ENCODE results near the gene MPV17L. TPM values are rescaled to one million over a fixed set of nuclear protein-coding genes. Genes with fewer than 3 reads are reported as not detected.
"Not testable (repeated sequence)": the region's sequence is repeated elsewhere in the genome, so short reads cannot be mapped to it uniquely, and the experiment has no call there.

MPV17L gene
- total RNA-seq, 3 donors from 2014 or later (not counting 1 experiment from before 2014, with no cell fraction given) = 0.07 to 0.12 TPM; not detected in 1

DNA sequence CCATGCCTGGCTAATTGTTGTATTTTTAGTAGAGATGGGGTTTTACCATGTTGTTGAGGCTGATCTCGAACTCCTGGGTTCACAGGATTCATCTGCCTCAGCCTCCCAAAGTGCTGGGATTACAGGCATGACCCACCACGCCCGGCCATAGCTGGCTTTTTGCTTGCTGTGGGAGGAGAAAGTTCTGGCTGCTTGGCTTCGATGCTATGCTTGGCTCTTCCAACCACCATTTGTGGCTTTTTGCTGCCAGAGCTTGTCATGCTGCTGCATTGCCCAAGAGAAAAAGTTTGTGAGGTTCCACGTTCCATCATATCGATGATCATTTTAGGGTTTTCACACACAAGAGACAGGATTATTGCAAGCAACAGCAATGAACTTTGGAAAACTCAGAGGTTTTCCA, 55.1 kb downstream of the MPV17L start:
- no peaks in the 10 kb centered on the region for H3K36me3 ChIP-seq (ENCODE audit: control insufficient read depth, insufficient read depth, low read length)
- H3K4me1 ChIP-seq (ENCODE audit: control insufficient read depth, insufficient read depth, low read length) = no peaks in the 10 kb centered on the region
- WGBS (ENCODE audit: insufficient coverage) = 92% methylated on average over 6 of the region's 6 CpGs
- H3K9me3 Mint-ChIP-seq = no peaks in the 10 kb centered on the region
- no peaks in the 10 kb centered on the region for H3K36me3 Mint-ChIP-seq
- ATAC-seq (no peak), DNase-seq (no peak)
- no peak overlapping the region for H3K27ac Mint-ChIP-seq
- TF ChIP-seq, protein P1, sequence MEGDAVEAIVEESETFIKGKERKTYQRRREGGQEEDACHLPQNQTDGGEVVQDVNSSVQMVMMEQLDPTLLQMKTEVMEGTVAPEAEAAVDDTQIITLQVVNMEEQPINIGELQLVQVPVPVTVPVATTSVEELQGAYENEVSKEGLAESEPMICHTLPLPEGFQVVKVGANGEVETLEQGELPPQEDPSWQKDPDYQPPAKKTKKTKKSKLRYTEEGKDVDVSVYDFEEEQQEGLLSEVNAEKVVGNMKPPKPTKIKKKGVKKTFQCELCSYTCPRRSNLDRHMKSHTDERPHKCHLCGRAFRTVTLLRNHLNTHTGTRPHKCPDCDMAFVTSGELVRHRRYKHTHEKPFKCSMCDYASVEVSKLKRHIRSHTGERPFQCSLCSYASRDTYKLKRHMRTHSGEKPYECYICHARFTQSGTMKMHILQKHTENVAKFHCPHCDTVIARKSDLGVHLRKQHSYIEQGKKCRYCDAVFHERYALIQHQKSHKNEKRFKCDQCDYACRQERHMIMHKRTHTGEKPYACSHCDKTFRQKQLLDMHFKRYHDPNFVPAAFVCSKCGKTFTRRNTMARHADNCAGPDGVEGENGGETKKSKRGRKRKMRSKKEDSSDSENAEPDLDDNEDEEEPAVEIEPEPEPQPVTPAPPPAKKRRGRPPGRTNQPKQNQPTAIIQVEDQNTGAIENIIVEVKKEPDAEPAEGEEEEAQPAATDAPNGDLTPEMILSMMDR (IDR thresholded peaks at IDR 0.05) = no peak
- no peak overlapping the region for H3K4me3 ChIP-seq (ENCODE audit: low read length)
- peaks cover 3 to 6% of the 10 kb centered on the region in 2 donors for H3K27me3 Mint-ChIP-seq (ENCODE audit: low read depth in 2 of 2)
- no peak overlapping the region for H3K4me3 Mint-ChIP-seq
- H3K27ac ChIP-seq (ENCODE audit: low read length) = no peak overlapping the region
- H3K4me1 Mint-ChIP-seq = no peaks in the 10 kb centered on the region
- no peaks in the 10 kb centered on the region for H3K9me3 ChIP-seq (ENCODE audit: control insufficient read depth, insufficient read depth, low read length)
- intact Hi-C loops (cut with micrococcal nuclease) = no loop called here
- no peaks in the 10 kb centered on the region for H3K27me3 ChIP-seq (ENCODE audit: control insufficient read depth, insufficient read depth, low read length)

DNA sequence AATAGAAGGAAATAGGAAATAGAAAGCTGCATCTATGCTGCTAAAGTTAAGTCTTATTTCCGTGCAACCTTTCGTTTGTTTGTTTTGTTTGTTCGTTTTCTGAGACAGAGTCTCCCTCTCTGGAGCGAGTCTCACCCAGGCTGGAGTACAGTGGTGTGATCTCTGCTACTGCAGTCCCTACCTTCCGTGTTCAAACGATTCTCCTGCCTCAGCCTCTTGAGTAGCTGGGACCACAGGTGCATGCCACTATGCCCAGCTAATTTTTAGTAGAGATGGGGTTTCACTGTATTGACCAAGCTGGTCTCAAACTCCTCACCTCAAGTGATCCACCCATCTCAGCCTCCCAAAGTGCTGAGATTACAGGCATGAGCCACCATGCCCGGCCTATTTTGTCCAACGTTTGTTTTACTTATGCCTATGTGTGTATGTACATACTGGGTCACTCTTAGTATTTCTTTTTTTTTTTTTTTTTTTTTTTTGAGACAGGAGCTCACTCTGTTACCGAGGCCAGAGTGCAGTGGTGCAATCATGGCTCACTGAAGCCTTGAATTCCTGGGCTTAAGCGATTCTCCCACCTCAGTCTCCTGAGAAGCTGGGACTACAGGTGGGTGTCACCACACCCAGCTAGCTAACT, 55.7 kb downstream of the MPV17L start:
- H3K4me3 ChIP-seq (ENCODE audit: low read length) = no peak overlapping the region
- Mint-ChIP-seq H3K4me3 (no peak overlapping the region), H3K36me3 (no peaks in the 10 kb centered on the region), H3K4me1 (no peaks in the 10 kb centered on the region), H3K27me3 (ENCODE audit: low read depth in 2 of 2) (peaks cover 3 to 6% of the 10 kb centered on the region in 2 donors), H3K27ac (no peak overlapping the region), H3K9me3 (no peaks in the 10 kb centered on the region)
- H3K27ac ChIP-seq (ENCODE audit: low read length) = no peak overlapping the region
- H3K36me3 ChIP-seq (ENCODE audit: control insufficient read depth, insufficient read depth, low read length) = no peaks in the 10 kb centered on the region
- TF ChIP-seq, protein P1 (IDR thresholded peaks at IDR 0.05) = no peak
- ATAC-seq (no peak), DNase-seq (no peak)
- no peaks in the 10 kb centered on the region for H3K9me3 ChIP-seq (ENCODE audit: control insufficient read depth, insufficient read depth, low read length)
- intact Hi-C loops (cut with micrococcal nuclease) = no loop called here
- 92% methylated on average over 9 of the region's 10 CpGs for WGBS (ENCODE audit: insufficient coverage)
- no peaks in the 10 kb centered on the region for H3K27me3 ChIP-seq (ENCODE audit: control insufficient read depth, insufficient read depth, low read length)
- H3K4me1 ChIP-seq (ENCODE audit: control insufficient read depth, insufficient read depth, low read length) = no peaks in the 10 kb centered on the region

DNA sequence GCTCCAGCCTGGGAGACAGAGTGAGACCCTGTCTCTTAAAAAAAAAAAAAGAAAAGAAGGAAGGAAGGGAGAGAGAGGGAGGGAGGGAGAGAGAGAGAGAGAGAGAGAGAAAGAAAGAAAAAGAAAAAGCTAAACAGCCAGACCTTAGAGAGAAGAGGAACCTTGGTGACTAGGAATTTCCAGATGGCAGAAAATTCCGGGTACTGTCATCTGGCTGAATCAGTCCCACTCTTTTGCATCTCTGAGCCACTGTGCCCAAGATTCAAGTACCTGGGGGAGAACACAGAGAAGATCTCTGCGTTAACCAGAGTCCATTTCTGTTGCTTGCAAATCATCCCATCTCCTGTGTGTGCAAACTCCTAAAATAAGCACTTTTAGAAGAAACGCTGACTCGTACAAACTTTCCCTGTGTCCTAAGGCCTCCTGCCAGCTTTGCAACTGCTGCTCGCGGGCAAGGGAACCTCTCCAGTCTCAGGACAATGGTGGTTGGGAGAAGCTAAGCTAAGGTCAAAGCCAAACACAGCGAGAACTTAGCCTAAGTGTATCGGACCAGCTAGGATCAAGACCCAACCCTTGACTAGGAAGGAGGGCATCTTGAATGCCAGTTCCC, 56.8 kb downstream of the MPV17L start:
- Mint-ChIP-seq H3K4me3 (no peak overlapping the region), H3K27me3 (ENCODE audit: low read depth in 2 of 2) (peaks cover 3 to 6% of the 10 kb centered on the region in 2 donors), H3K4me1 (no peaks in the 10 kb centered on the region), H3K9me3 (no peaks in the 10 kb centered on the region), H3K27ac (no peak overlapping the region), H3K36me3 (no peaks in the 10 kb centered on the region)
- Histone ChIP-seq H3K4me3 (ENCODE audit: low read length) (no peak overlapping the region), H3K36me3 (ENCODE audit: control insufficient read depth, insufficient read depth, low read length) (no peaks in the 10 kb centered on the region), H3K4me1 (ENCODE audit: control insufficient read depth, insufficient read depth, low read length) (no peaks in the 10 kb centered on the region), H3K27me3 (ENCODE audit: control insufficient read depth, insufficient read depth, low read length) (no peaks in the 10 kb centered on the region), H3K27ac (ENCODE audit: low read length) (no peak overlapping the region), H3K9me3 (ENCODE audit: control insufficient read depth, insufficient read depth, low read length) (no peaks in the 10 kb centered on the region)
- DNase-seq = no peak
- WGBS (ENCODE audit: insufficient coverage) = 94% methylated on average over 8 of the region's 8 CpGs
- TF ChIP-seq, protein P1 (IDR thresholded peaks at IDR 0.05) = no peak
- intact Hi-C loops (cut with micrococcal nuclease) = no loop called here
- no peak for ATAC-seq

DNA sequence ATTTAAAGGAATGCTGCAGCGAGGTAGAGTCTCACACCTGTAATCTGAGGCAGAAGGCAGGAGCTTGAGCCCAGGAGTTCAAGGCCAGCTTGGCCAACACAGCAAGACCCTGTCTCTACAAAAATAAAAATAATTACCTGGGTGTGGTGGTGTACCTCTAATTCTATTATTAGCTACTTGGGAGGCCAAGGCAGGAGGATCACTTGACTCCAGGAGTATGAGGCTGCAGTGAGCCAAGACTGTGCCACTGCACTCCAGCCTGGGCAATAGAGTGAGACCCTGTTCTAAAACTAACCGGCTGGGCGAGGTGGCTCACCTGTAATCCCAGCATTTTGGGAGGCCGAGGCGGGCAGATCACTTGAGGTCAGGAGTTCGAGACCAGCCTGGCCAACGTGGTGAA, 57.7 kb downstream of the MPV17L start:
- H3K4me3 Mint-ChIP-seq; H3K9me3 ChIP-seq (ENCODE audit: control insufficient read depth, insufficient read depth, low read length); H3K27ac Mint-ChIP-seq; H3K4me1 Mint-ChIP-seq; ATAC-seq; H3K4me3 ChIP-seq (ENCODE audit: low read length); H3K27ac ChIP-seq (ENCODE audit: low read length); H3K27me3 Mint-ChIP-seq (ENCODE audit: low read depth in 2 of 2); H3K27me3 ChIP-seq (ENCODE audit: control insufficient read depth, insufficient read depth, low read length); H3K36me3 ChIP-seq (ENCODE audit: control insufficient read depth, insufficient read depth, low read length); H3K4me1 ChIP-seq (ENCODE audit: control insufficient read depth, insufficient read depth, low read length); H3K9me3 Mint-ChIP-seq; H3K36me3 Mint-ChIP-seq; DNase-seq; intact Hi-C loops (cut with micrococcal nuclease): not testable (repeated sequence)
- 87% methylated on average over 7 of the region's 7 CpGs for WGBS (ENCODE audit: insufficient coverage)

DNA sequence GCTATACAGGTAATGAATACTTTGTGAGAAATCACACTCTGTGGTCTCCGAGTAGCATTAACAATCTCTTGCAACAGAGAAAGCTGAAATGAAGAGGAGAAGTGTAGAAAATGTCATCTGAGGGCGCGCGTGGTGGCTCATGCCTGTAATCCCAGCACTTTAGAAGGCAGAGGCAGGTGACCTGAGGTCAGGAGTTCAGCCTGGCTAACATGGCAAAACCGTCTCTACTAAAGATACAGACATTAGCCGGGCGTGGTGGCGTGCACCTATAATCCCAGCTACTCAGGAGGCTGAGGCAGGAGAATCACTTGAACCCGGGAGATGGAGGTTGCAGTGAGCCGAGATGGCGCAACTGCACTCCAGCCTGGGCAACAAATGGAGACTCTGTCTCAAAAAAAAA, 59.4 kb downstream of the MPV17L start:
- H3K36me3 ChIP-seq (ENCODE audit: control insufficient read depth, insufficient read depth, low read length); H3K4me1 ChIP-seq (ENCODE audit: control insufficient read depth, insufficient read depth, low read length); intact Hi-C loops (cut with micrococcal nuclease); H3K4me1 Mint-ChIP-seq; H3K27ac Mint-ChIP-seq; DNase-seq; H3K9me3 Mint-ChIP-seq; H3K4me3 ChIP-seq (ENCODE audit: low read length); H3K9me3 ChIP-seq (ENCODE audit: control insufficient read depth, insufficient read depth, low read length); H3K27me3 Mint-ChIP-seq (ENCODE audit: low read depth in 2 of 2); ATAC-seq; H3K27ac ChIP-seq (ENCODE audit: low read length); H3K4me3 Mint-ChIP-seq; H3K27me3 ChIP-seq (ENCODE audit: control insufficient read depth, insufficient read depth, low read length); H3K36me3 Mint-ChIP-seq: not testable (repeated sequence)
- WGBS (ENCODE audit: insufficient coverage) = 94% methylated on average over 11 of the region's 11 CpGs

Measured in natural killer cell (primary cell).